ENCODE results near the gene SPC24.
A peak's percentile ranks its signal among the peaks of the same experiment; 100 is the strongest.

SPC24 gene

DNA sequence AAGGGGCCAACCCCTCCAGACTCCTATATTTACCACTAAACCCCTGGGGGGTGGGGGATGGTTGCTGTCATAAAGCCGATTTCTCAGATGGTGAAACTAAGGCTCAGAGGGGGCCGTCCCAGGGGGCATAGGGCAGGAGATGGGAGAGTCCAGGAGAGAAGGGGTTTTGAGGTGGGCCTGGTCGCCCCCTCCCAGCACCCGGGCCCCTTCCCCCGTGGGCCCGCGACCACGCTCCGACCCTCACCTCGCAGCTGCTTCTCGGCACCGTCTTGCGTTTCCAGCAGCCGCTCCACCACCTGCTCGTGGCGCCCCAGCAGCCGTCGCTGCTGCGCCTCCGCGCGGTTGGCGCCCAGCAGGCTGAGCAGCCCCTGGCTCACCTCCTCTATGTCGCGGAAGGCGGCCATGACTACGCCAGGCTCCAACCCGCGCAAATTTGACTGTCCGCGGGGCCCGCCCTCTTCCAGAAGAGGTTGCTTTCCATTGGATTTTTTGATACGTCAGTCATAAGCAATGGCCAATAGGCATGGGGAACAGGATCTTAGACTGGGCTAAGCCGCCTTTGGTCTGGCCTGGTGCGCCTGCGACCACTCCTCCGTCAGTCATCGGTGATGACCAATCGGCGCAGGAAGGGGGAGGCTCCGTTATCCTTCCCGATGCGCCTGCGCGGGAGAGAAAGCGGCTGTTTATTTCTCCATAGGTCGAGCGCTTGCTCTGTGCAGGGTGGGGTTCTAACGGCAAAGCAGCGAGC, at the start of gene SPC24:
TSS of gene SPC24 (minus strand) at position 410 of the 748 bp plus-strand sequence. CDS start at position 404, 6 bp downstream.
- ChIA-PET POLR2A (interaction anchor here (0.5 to 1.7 kb wide), 4 partner anchors 9 to 214 kb away, joined by 3 to 6 read pairs (median 4); no protein-coding TSS in a partner anchor), CTCF (interaction anchor here (1.0 to 3.2 kb wide), 6 partner anchors 13 to 48 kb away, joined by 3 to 11 read pairs (median 5); no protein-coding TSS in a partner anchor)
- DNase-seq (ENCODE audit: low read depth, low spot score): peak; percentile 91
- peak within 1 kb of the TSS; percentile 93 for H3K4me3 ChIP-seq (ENCODE audit: low read depth, low read length)
- TF ChIP-seq CTCF (IDR thresholded peaks at IDR 0.05; ENCODE audit: insufficient read depth, low read length, missing control alignments): peak; percentile 3

GRCh38 chr19:11204943-11205349, 49.4 kb upstream of the SPC24 start:
- ChIA-PET CTCF (interaction anchor here (0.9 to 6.2 kb wide), 12 partner anchors 9 to 263 kb away, joined by 3 to 119 read pairs (median 5); no protein-coding TSS in a partner anchor), POLR2A (no interaction called here)
- H3K4me3 ChIP-seq (ENCODE audit: low read depth, low read length): no peak overlapping the region
- no peak for TF ChIP-seq CTCF (IDR thresholded peaks at IDR 0.05; ENCODE audit: insufficient read depth, low read length, missing control alignments)
- DNase-seq (ENCODE audit: low read depth, low spot score): no peak

GRCh38 chr19:11204076-11204602, 48.6 kb upstream of the SPC24 start:
- no peak overlapping the region for H3K4me3 ChIP-seq (ENCODE audit: low read depth, low read length)
- no peak for TF ChIP-seq CTCF (IDR thresholded peaks at IDR 0.05; ENCODE audit: insufficient read depth, low read length, missing control alignments)
- DNase-seq (ENCODE audit: low read depth, low spot score): no peak
- ChIA-PET POLR2A (interaction anchor here (1.8 kb wide), 1 partner anchor 66 kb away, joined by 12 read pairs; no protein-coding TSS in a partner anchor), CTCF (interaction anchor here (0.9 to 6.2 kb wide), 21 partner anchors 9 to 262 kb away, joined by 3 to 119 read pairs (median 4); no protein-coding TSS in a partner anchor)

GRCh38 chr19:11203194-11204075, 47.9 kb upstream of the SPC24 start:
- POLR2A ChIA-PET: interaction anchor here (0.7 to 1.8 kb wide), 2 partner anchors 48 to 65 kb away, joined by 3 to 12 read pairs; partner anchors contain the start of gene SPC24
- peak; percentile 91 for TF ChIP-seq CTCF (IDR thresholded peaks at IDR 0.05; ENCODE audit: insufficient read depth, low read length, missing control alignments)
- CTCF ChIA-PET: interaction anchor here (0.8 to 6.2 kb wide), 22 partner anchors 9 to 261 kb away, joined by 3 to 119 read pairs (median 4); partner anchors contain the start of gene SPC24
- H3K4me3 ChIP-seq (ENCODE audit: low read depth, low read length): no peak overlapping the region
- peak; percentile 34 for DNase-seq (ENCODE audit: low read depth, low spot score)

DNA sequence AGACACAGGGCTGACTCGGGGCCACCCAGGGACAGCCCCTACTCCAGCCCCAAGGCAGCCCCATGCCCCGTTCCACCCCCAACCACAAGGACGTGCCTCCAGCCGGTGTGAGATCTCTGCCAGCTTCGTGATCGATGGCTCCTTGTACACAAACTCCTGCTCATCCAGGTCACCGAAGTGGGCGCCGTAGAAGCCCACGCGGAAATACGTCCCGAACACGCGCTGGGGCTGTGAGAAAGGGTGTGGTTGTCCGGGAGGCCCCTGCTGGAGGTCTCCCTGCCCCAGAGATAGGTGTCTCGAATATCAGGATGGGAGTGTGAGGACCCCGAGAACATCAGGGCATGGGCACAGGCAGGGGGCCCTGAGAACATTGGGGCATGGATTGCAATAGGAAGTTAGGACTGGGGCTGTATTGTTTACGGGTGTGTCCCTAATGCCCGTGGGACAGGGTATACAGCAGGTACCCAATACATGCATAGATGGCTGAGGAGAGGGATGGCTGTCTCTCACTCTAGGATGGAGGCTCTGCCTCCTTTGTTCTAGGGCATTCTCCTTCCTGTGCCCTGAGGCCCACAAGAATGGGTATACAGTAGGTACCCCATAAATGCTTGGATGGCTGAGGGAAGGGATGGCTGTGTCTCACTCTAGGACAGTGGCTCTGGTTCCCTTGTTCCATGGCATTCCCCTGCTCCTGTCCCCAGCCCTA, 47.1 kb upstream of the SPC24 start:
- ChIA-PET POLR2A (interaction anchor here (0.7 to 1.8 kb wide), 2 partner anchors 47 to 64 kb away, joined by 3 to 12 read pairs; partner anchors contain the start of gene SPC24), CTCF (interaction anchor here (0.8 to 6.2 kb wide), 16 partner anchors 17 to 167 kb away, joined by 3 to 119 read pairs (median 6); partner anchors contain the start of gene SPC24)
- H3K4me3 ChIP-seq (ENCODE audit: low read depth, low read length): no peak overlapping the region
- DNase-seq (ENCODE audit: low read depth, low spot score): no peak
- no peak for TF ChIP-seq CTCF (IDR thresholded peaks at IDR 0.05; ENCODE audit: insufficient read depth, low read length, missing control alignments)
